MM.1S (cell line): Measurements from ENCODE around the gene ITCH.

Experiments
- CTCF ChIP-seq: fragments of 300-600 bp; sonication (generic); IDR thresholded peaks from 2 replicates; pipeline ENCODE4 v1.5.1; 2016; ENCODE audit warnings: antibody characterized with exemption, low read length, mixed read lengths
- EZH2 ChIP-seq: fragments of 300-600 bp; sonication (generic); optimal IDR thresholded peaks from 2 replicates; pipeline ENCODE3; 2017; ENCODE audit warnings: low read depth, mild to moderate bottlenecking, antibody characterized with exemption, low read length, mixed read lengths

GRCh38 chr20:34536798-34537394 lies 173.8 kb downstream of the ITCH start:
- TF ChIP-seq CTCF = peak; percentile 42
- no peak for TF ChIP-seq EZH2
